Femur (tissue), 1 donor: Measurements from ENCODE around the gene BTRC.
"Not testable (repeated sequence)": the region's sequence is repeated elsewhere in the genome, so short reads cannot be mapped to it uniquely, and the experiment has no call there.

ENCODE experiments used
- DNase-seq: peaks from one replicate; pipeline ENCODE4 v3.0.0-alpha.2; 2017

BTRC gene

DNA sequence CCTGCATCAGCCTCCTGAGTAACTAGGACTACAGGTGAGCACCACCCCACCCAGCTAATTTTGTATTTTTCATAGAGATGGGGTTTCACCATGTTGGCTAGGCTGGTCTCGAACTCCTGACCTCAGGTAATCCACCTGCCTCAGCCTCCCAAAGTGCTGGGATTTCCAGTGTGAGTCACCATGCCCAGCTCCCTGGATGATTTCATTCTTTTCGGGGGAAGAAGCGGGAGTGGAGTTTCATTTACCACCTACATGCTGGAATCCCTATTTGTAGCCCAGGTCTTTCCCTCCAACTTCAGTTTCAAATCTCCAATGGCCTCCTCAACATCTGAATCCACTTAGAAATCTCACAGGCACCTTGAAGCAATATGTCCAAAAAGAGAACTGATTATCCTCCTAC, 2.9 kb upstream of the BTRC start:
- DNase-seq = no peak

DNA sequence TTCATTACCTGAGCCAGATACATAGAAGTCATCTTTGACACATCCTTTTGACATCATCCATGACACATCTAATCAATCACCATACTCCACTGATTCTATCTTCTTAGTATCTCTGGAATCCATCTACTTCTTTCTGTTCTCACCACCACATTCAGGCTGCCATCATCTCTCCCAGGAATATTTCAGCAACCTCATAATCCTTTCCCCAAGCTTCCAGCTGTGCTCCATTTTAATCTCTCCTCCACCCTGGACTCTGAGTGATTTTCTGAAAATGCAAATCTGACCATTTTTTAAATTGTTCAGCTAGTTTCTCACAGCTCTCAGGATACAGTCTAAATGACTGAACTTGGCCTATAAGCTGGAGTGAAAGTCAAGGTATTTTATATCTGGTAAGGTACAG, 2.5 kb upstream of the BTRC start:
- DNase-seq = no peak

- not testable (repeated sequence) for DNase-seq
Measured at GRCh38 chr10:101352857-101353256, 1.1 kb upstream of the BTRC start.

DNA sequence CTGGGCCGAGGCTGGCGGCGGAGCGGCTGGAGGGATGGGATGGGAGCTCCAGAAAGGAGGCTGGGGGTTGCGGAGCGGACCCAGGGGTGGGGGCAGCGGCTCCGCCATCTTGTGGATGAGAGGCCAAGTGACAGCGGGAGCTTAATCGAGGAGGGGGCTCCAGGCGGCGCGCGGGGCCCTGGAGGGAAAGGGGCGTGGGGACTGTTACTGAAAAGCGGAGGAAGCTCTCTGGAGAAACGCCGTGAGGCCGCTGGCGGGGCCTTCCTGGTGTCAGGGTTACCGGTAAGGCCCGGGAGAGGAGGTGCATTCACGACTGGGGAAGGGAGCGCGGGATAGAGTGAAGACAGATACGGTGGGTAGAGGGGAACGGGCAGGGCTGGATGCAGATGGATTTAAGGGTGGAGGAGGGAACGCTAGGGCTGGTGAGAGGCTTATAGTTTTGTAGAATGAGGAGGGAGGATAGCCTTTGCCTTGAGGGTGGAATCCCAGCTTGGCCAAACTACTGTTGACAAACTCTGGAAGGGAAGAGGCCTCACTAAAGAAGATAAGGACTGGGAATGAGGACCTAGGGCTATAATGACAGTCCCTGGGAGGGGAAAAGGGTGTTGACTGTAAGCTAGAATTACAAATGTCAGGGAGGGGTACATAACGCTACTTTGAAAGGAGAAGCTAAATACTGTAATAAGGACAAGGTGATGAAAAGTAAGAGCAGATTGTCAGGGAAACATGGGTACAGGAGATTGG, 535 bp downstream of the BTRC start:
- DNase-seq = peak; percentile 71

DNA sequence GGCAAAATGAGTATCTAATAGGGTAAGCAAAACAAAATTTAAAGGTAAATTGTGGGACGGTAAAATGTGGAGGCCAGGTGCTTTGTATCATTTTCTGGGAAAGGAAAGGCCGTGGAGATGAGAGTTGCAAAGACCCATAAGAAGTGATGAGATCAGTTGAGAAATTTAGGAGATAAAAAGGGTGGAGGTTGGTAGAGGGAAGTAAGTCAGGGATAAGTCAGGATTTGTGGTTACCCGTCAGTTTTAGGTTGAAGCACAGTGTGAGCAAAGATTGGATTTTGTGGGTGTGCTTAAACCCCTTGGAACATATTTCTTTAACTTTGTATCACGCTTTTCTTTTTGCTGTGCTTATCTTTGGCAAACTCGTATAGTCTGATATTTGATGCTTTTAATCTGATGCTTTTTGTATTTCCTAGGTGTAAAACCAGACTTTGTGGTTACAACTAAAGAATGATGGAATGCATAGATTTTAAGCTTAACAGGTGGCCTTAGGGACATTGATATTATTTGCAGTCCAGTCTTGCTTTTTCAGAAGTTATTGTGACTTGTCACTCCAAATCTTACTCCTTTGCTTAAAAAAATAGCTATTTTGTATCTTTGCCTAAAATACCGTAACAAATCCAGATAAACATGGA, 1.2 kb downstream of the BTRC start:
- no peak for DNase-seq

DNA sequence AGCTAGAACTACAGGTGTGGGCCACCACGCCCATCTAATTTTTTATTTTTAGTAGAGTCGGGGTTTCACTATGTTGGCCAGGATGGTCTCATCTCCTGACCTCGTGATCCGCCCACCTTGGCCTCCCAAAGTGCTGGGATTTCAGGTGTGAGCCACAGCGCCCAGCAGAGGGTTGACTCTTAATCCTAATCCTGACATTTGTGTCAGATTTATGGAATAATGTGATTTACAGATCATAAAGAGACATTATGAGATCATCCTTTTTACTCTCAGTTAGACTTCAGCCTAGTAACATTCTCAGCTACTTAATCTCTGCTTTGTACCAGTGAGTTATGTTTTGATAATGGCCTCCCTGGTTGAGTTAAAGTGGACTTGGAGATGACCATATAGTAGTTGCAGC, 2.2 kb downstream of the BTRC start:
- DNase-seq = no peak

DNA sequence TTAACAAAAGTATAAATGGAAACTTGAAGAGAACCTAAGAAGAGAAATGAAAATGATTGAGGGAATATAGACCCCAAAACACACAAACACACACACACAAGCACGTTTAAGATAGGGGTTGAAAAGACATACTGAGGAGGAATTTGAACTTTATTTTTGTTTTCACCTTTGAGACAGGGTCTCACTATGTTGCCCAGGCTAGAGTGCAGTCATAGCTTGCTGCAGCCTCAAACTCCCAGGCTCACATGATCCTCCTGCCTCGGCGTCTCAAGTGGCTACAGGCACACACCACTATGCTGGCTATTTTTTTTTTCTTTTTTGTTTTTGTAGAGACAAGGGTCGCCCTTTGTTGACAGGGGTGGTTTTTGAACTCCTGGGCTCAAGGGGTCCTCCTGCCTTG, 4.0 kb downstream of the BTRC start:
- DNase-seq = no peak

- no peak for DNase-seq
Measured at GRCh38 chr10:101358706-101359300, 4.8 kb downstream of the BTRC start.

DNA sequence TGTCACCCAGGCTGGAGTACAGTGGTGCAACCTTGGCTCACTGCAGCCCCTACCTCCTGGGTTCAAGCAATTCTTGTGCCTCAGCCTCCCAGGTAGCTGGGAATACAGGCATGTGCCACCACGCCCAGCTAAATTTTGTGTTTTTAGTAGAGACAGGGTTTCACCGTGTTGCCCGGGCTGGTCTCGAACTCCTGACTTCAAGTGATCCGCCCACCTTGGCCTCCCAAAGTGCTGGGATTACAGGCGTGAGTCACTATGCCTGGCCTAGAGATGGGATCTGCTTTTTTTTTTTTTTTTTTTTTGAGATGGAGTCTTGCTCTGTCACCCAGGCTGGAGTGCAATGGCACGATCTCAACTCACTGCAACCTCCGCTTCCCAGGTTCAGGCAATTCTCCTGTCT, 6.1 kb downstream of the BTRC start:
- DNase-seq = not testable (repeated sequence)

DNA sequence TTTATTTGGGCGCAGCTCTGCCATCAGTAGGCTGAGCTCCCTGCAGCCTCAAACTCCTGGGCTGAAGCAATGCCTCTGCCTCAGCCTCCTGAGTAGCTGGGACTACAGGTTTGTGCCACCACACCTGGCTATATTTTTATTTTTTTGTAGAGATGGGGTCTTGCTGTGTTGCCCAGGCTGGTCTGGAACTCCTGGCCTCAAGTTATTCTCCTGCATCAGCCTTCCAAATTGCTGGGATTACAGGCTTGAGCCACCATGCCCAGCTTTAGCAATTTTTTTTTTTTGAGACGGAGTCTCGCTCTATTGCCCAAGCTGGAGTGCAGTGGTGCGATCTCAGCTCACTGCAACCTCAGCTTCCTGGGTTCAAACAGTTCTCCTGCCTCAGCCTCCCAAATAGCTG, 6.9 kb downstream of the BTRC start:
- DNase-seq = not testable (repeated sequence)

DNA sequence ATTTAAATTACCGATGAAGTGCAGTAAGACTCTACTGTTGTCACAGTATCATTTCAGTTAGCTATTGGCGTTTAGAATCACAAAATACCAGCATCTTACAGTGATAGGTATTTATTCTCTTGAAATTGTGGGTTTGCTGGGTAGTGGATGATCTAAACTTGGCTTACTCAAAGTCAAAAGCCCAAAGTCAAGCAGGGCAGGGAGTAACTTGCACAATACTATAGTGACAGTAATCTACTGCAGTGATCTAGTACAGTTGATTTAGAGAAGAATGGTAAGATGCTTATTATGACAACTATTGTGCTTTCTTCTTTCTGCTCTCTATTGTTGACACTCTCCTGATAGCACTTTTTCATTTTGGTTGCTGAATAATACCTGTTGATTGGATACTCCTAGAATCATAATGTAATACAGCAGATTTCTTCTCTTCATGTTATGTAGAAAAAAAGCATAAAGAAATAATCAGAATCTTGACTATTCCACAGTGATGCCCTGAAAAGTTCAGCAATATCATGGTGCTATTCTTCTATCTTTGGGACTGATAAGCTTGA, 10.0 kb downstream of the BTRC start:
- no peak for DNase-seq

DNA sequence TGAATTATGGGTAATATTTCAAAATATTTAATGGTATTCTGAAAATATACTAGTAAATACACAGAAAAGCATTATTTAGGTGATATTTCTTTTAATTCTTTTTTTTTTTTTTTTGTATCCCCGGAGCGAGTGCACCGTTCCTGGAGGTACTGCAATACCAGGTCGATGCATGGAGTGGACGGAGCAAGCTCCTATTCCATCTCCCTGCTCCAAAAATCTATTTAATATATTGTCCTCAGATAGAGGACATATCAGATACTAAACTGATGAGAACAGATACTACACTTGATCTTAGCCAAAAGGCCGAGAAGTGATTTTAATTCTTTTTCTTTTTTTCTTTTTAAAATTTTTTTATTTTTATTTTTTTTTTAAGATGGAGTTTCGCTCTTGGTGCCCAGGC, 10.8 kb downstream of the BTRC start:
- no peak for DNase-seq

- no peak for DNase-seq
Measured at GRCh38 chr10:101367569-101368453, 13.8 kb downstream of the BTRC start.

DNA sequence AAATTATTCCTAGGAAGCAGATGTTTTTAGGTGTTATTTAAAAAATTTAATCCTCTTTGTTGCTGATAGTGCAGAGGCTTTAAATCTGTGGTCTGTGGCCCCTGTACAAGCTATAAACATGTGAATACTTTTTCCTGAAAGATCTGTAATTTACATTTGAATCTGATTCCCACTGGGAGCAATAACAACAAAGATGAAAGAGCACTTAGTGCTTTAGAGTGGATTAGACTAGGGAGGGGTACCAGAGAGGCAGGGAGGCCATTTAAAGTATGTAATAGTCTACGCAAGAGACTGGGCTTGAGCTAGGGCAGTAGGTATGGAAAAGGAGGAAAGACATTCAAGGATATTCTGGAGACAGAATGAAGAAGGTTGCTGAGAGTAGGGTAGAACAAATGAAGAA, 19.1 kb downstream of the BTRC start:
- no peak for DNase-seq

- DNase-seq = not testable (repeated sequence)
Measured at GRCh38 chr10:101373993-101374392, 20.0 kb downstream of the BTRC start.

- DNase-seq = no peak
Measured at GRCh38 chr10:101375076-101375475, 21.1 kb downstream of the BTRC start.

GRCh38 chr10:101379663-101380352, 25.8 kb downstream of the BTRC start:
- DNase-seq = no peak

DNA sequence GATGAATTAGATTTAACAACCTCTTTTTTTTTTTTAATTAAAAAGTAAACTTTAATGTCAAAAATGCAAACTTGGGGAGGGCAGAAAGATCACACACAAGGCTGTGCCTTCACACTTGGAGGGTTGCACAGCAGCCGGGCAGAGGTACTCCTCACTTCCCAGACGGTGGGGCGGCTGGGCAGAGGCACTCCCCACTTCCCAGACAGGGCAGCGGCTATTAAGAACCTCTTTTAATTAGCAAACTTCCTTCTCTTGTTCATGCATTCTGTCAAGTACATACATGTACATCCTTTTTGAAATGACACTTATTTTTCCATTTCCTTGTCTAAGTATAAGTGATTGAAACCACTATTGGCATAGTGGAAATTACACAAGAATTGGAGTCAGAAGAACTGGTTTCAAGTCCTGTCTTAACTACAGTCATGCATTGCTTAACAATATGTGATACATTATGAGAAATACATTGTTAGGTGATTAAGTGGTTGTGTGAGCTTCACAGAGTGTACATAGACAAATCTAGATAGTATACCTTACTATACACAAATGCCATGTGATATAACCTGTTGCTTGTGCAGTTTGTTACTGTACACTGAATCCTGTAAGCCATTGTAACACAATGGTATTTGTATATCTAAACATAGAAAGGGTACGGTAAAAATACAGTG, 26.5 kb downstream of the BTRC start:
- no peak for DNase-seq

DNA sequence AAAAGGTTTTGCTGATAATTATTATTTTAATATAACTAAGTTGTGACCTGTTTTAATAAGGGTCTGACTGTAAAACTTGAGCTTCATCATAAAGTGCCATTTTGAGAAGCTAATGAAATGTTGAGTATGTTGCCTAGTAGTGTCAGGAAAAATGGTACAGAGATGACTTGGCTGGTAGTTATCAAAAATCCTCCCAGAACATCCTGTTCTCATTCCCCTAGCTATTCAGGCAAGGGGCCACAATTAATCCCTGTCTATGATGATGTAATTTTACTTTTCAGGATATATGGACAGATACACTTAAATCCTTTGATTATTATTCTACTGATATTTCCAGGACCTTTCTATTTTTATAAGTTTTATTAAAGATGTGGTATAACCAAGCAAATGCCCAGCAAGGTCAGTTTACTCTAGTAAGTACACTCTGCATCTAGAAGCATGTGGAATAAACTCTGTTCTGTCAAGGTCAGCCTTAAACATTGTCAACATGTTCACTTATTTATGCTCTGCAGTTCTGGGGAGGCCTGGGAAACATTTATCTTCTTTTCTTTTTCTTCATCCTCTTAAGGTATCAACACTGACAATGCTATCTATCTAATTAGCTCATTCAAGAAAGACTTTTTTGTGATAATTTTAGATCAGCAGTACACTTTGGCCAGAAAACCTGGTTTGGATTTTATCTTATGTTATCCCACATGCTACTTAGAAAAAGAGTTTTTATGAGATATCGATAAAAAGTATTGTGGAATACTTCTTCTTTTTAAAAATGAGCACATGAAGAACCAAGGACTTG, 32.1 kb downstream of the BTRC start:
- DNase-seq = no peak

- no peak for DNase-seq
Measured at GRCh38 chr10:101386659-101387259, 32.8 kb downstream of the BTRC start.
